HG03060 (cell line): Measurements from ENCODE around the gene KCNH2.
"Not testable (repeated sequence)": the region's sequence is repeated elsewhere in the genome, so short reads cannot be mapped to it uniquely, and the experiment has no call there.

Experiments
- ATAC-seq: cut with Tn5 transposase; IDR thresholded peaks from one replicate; pipeline ENCODE4 v1.9.1; 2021; ENCODE audit warnings: low read depth, moderate number of reproducible peaks; ENCODE audit not compliant: unreplicated experiment

Gene KCNH2

GRCh38 chr7:150916670-150917069, 61.5 kb downstream of the KCNH2 start:
- ATAC-seq = no peak

- ATAC-seq = no peak
Observed at GRCh38 chr7:150914966-150915365, 63.2 kb downstream of the KCNH2 start.

- no peak for ATAC-seq
Observed at GRCh38 chr7:150914196-150914595, 63.9 kb downstream of the KCNH2 start.

- no peak for ATAC-seq
Observed at GRCh38 chr7:150912427-150912826, 65.7 kb downstream of the KCNH2 start.

- no peak for ATAC-seq
Observed at GRCh38 chr7:150911590-150912267, 66.4 kb downstream of the KCNH2 start.

- ATAC-seq = no peak
Observed at GRCh38 chr7:150910996-150911422, 67.1 kb downstream of the KCNH2 start.

GRCh38 chr7:150910305-150910995, 67.7 kb downstream of the KCNH2 start:
- ATAC-seq = not testable (repeated sequence)

- ATAC-seq = no peak
Observed at GRCh38 chr7:150909200-150909995, 68.7 kb downstream of the KCNH2 start.

- ATAC-seq = no peak
Observed at GRCh38 chr7:150908173-150908572, 69.9 kb downstream of the KCNH2 start.

- no peak for ATAC-seq
Observed at GRCh38 chr7:150904011-150904909, 73.9 kb downstream of the KCNH2 start.

- ATAC-seq = no peak
Observed at GRCh38 chr7:150903606-150904005, 74.5 kb downstream of the KCNH2 start.

- no peak for ATAC-seq
Observed at GRCh38 chr7:150902078-150903033, 75.8 kb downstream of the KCNH2 start.

GRCh38 chr7:150901160-150902035, 76.7 kb downstream of the KCNH2 start:
- ATAC-seq = no peak

GRCh38 chr7:150900675-150901074, 77.4 kb downstream of the KCNH2 start:
- ATAC-seq = no peak

- no peak for ATAC-seq
Observed at GRCh38 chr7:150898475-150899011, 79.6 kb downstream of the KCNH2 start.

- no peak for ATAC-seq
Observed at GRCh38 chr7:150897502-150898474, 80.3 kb downstream of the KCNH2 start.
